ENCODE measurements around the gene PTPRD. TPM values are rescaled to one million over a fixed set of nuclear protein-coding genes. Genes with fewer than 3 reads are reported as not detected.

Gene PTPRD
- total RNA-seq, 4 donors from 2014 or later = 19.6 to 78.9 (median 45.6) TPM

GRCh38 chr9:8542537-8542936, 2070.3 kb downstream of the PTPRD start:
- no peak for TF ChIP-seq POLR2A (IDR thresholded peaks at IDR 0.05)
- no peak for TF ChIP-seq CTCF (IDR thresholded peaks at IDR 0.05)
- intact Hi-C loops (cut with DNase I) = no loop called here
- H3K4me1 ChIP-seq = no peaks in the 10 kb centered on the region
- H3K4me3 ChIP-seq (replicated peaks in 1 of 3) = no peak overlapping the region
- DNase-seq = no peak
- no peaks in the 10 kb centered on the region for H3K27me3 ChIP-seq
- no peaks in the 10 kb centered on the region for H3K9me3 ChIP-seq
- H3K27ac ChIP-seq = no peak overlapping the region
- no peaks in the 10 kb centered on the region for H3K36me3 ChIP-seq
- WGBS, 2 donors = 71 to 75% methylated on average over 4 of the region's 4 CpGs

- Histone ChIP-seq H3K4me1 (no peaks in the 10 kb centered on the region), H3K27me3 (no peaks in the 10 kb centered on the region), H3K9me3 (no peaks in the 10 kb centered on the region), H3K4me3 (replicated peaks in 1 of 3) (no peak overlapping the region), H3K27ac (no peak overlapping the region), H3K36me3 (no peaks in the 10 kb centered on the region)
- TF ChIP-seq CTCF (IDR thresholded peaks at IDR 0.05) (no peak), POLR2A (IDR thresholded peaks at IDR 0.05) (no peak)
- intact Hi-C loops (cut with DNase I) = no loop called here
- WGBS, 2 donors = 91 to 93% methylated on average over 5 of the region's 5 CpGs
- DNase-seq = no peak
Observed at GRCh38 chr9:8539681-8540197, 2073.1 kb downstream of the PTPRD start.

- 92 to 93% methylated on average over 2 of the region's 2 CpGs for WGBS, 2 donors
- Histone ChIP-seq H3K27me3 (no peaks in the 10 kb centered on the region), H3K27ac (no peak overlapping the region), H3K9me3 (no peaks in the 10 kb centered on the region), H3K4me3 (replicated peaks in 1 of 3) (no peak overlapping the region), H3K36me3 (no peaks in the 10 kb centered on the region), H3K4me1 (no peaks in the 10 kb centered on the region)
- DNase-seq = no peak
- intact Hi-C loops (cut with DNase I) = no loop called here
- TF ChIP-seq CTCF (IDR thresholded peaks at IDR 0.05) (no peak), POLR2A (IDR thresholded peaks at IDR 0.05) (no peak)
Observed at GRCh38 chr9:8536845-8537244, 2076.0 kb downstream of the PTPRD start.

GRCh38 chr9:8534828-8535227, 2078.0 kb downstream of the PTPRD start:
- WGBS, 2 donors = 94 to 100% methylated on average over 1 of the region's 1 CpG
- DNase-seq = no peak
- TF ChIP-seq CTCF (IDR thresholded peaks at IDR 0.05) (no peak), POLR2A (IDR thresholded peaks at IDR 0.05) (no peak)

GRCh38 chr9:8533681-8534080, 2079.1 kb downstream of the PTPRD start:
- 75 to 91% methylated on average over 3 of the region's 3 CpGs for WGBS, 2 donors
- Histone ChIP-seq H3K9me3 (no peaks in the 10 kb centered on the region), H3K36me3 (no peaks in the 10 kb centered on the region), H3K4me3 (replicated peaks in 1 of 3) (no peak overlapping the region), H3K4me1 (no peaks in the 10 kb centered on the region), H3K27me3 (no peaks in the 10 kb centered on the region), H3K27ac (no peak overlapping the region)
- intact Hi-C loops (cut with DNase I) = no loop called here
- TF ChIP-seq POLR2A (IDR thresholded peaks at IDR 0.05) = no peak
- no peak for DNase-seq

More at GRCh38 chr9:8534828-8535227, 2078.0 kb downstream of the PTPRD start:
- Histone ChIP-seq H3K36me3 (no peaks in the 10 kb centered on the region), H3K27me3 (no peaks in the 10 kb centered on the region), H3K4me1 (no peaks in the 10 kb centered on the region), H3K9me3 (no peaks in the 10 kb centered on the region), H3K4me3 (replicated peaks in 1 of 3) (no peak overlapping the region), H3K27ac (no peak overlapping the region)
- intact Hi-C loops (cut with DNase I) = no loop called here

Data from thyroid gland (tissue), 4 donors.